ENCODE results near the gene PHRF1.

DNA sequence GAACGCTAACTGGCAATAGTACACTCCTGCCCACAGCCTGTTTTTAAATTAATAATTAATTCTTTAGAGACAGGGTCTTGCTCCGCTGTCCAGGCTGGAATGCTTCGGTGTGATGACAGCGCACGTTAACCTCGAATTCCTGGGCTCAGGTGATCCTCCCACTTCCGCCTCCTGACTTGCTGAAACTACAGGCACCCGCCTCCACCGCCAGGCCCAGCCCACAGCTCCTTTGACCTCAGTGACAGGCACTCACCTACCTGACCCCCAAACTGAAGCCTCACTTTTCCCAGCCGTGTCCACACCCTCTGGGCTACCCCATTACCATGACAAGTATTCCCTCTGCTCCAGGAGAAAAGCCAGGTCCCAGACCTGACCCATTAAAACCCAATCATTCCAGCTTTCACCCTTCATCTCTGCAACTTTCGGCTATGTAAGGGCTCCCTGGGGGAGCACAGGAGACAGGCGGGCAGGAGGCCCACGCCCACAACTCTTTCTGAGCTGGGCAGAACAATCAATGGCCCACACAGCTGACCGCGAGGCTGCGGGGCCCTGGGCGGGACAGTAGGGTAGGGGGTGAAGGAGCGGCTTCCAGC, 16.5 kb upstream of the PHRF1 start:
- TF ChIP-seq, protein P1, sequence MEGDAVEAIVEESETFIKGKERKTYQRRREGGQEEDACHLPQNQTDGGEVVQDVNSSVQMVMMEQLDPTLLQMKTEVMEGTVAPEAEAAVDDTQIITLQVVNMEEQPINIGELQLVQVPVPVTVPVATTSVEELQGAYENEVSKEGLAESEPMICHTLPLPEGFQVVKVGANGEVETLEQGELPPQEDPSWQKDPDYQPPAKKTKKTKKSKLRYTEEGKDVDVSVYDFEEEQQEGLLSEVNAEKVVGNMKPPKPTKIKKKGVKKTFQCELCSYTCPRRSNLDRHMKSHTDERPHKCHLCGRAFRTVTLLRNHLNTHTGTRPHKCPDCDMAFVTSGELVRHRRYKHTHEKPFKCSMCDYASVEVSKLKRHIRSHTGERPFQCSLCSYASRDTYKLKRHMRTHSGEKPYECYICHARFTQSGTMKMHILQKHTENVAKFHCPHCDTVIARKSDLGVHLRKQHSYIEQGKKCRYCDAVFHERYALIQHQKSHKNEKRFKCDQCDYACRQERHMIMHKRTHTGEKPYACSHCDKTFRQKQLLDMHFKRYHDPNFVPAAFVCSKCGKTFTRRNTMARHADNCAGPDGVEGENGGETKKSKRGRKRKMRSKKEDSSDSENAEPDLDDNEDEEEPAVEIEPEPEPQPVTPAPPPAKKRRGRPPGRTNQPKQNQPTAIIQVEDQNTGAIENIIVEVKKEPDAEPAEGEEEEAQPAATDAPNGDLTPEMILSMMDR (IDR thresholded peaks at IDR 0.05; ENCODE audit: poor library complexity, severe bottlenecking): no peak
- TF ChIP-seq EP300 (conservative IDR thresholded peaks at IDR 0.05; ENCODE audit: poor library complexity, severe bottlenecking): no peak
